ENCODE data around the gene ASAP2.

The ASAP2 gene

DNA sequence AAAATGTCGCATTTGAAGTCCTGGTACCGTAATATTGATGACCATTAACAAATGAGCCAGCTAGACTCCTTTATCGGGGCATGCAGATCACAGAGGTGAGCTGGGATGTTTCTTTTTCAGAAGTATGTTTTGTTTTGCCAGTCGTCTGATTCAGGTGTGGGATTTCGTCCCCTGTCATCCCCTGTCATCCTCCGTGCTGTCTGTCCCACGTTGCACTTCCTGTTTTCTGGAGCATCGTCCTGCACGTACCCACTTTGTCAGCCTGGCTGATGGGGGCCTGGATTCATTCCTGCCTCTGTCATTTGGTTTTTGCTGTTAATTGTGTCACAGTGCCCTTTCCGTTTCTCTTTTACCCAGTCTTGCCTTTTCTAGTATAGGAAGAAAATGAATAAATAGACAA, 72.8 kb downstream of the ASAP2 start:
- DNase-seq, result no peak

DNA sequence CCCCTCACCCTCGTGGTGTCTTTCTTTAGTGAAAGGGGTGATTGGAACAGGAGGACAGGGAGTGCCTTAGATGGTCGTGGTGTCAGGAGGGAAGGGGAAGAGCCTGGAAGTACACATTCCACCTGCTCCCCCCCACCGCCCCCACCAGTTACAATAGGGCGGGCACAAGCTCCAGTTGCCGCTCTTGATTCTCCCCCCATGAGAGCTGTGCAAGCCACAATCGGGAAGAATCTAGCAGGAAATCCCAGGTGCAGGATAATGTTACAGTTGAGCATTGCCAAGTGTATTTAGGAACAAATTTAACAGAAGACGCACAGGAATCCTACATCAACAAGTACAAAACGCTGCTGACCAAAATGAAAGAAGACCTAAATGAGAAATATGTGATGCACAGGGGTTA, 73.6 kb downstream of the ASAP2 start:
- DNase-seq, result peak; percentile 15

DNA sequence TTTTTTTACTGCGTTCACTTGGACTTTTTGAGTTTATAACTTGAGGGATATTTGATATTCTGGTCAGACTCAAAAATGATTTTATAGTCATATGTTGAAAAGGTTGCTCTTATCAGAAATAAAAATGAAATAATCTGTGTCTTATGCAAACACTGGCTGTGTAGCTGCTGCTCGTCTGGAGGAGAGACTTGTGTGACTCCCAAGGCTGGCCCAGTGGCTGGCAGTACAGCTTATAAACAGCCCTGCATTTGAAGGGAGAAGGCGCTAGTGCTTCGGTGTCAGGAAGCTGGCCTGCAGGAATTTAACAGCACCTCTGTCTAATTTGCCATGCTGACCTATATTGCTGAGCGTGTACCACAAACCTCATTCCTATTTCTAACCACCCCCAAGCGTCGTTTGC, 74.5 kb downstream of the ASAP2 start:
- no peak for DNase-seq

DNA sequence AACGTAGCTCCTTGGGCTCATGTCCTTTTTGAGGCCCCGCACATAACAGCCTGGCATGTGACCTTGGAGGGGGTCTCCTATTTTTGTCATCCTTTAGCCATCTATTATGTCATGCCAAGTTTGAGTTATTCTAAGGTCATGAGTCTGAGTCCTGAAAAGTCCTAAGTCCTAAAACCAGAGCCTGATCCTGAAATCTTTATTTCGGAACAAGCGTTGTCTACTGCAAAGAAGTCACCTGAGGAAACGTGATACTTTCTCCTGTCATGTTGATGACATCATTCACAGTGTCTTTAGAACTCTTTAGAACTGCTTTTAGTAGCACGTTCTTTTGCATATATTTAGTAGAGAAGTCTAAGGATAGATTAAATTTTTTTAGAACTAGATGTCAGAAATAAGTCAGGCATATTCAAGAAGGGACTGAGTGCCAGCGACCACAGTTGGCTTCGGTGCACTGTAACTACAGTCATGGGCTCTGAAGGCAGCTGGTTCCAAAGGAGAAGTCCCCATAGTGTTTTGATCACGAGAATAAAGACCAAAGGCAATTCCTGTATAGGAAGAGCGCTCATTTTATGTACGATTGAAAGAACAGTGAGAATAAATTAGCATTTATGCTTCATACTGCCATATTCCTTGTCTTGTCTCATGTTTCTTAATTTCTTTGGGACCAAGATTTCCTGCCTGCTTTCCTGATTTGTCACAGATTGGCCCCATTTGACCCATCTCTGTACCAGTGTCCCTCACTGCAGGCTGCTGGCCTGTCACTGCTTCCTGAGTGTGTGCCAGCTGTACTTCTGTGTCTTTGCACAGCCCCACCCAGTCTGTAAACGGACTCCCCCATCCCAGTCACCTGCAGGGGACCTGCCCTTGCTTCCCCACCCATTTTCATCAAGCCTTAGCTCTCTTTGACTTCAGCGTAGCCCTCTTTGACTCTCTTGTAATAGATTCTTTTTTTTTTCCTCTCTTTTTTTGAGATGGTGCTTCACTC, 75.8 kb downstream of the ASAP2 start:
- no peak for DNase-seq

DNA sequence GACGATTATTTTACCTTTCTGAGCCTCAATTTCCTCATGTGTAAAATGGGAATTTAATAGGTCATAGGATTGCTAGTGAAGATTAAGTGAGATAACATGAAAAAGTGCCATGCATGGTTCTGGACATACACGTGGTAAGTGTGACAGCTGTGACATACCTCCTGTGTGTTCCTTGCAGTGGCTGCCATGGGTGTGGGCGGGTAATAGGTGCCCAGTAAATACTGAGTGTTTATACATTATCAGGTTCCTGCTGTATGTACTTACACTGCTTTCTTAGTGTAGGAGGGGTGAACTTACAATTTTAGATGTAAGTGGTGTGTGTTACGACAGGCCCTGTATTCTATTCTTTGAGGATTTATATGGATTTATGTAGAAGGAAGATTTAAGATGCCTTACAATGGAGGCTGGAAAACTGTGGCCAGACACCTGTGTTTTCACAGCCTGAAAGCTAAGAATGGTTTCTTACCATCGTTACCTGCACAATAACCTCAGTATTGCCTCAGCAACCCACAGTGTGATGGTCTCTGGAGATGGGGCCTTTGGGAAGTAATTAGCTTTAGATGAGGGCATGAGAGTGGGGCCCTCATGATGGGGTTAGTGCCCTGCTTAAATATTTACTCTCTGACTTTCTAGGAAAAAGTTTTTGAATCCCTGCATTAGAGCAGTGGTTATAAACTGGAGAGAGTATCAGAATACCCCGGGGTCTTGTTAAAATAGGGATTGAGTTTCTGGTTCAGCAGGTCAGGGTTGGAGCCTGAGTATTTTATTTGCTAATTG, 78.1 kb downstream of the ASAP2 start:
- no peak for DNase-seq

DNA sequence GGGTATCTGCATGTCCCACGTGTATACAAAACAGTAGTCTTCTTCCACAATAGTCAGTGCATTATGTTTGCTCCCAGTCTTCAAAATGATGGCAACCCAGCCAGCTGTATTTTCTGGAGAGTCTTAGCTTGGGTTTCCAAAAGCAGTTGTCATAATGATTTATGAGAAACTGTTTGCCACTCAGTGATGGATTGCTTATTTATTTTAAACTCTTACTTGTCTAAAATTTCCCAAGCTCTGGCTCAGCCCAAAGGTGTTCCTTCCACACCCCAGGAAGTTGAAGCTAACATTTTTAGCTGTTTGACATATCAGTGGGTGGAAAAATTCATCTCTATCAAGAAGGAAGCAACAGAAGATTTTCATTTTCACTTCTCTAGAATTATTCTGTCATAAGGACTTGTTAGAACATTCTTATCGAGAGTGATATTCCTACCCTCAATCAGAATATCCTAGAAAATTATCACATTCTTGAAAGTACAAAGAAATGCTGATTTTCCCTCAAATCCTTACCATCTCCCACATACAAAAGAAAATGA, 78.8 kb downstream of the ASAP2 start:
- no peak for DNase-seq

DNA sequence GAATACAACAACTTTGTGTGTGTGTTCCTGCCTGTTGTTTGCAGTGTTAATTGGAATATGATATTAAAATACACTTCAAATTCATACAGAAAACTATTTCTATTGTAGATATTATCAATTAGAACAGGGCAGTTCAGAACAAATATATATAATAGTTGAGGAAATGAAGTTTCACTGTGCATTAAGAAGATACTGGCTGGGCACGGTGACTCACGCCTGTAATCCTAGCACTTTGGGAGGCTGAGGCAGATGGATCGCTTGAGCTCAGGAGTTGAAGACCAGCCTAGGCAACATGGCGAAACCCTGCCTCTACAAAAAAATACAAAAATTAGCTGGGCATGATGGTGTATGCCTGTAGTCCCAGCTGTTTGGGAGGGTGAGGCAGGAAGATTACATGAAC, 79.3 kb downstream of the ASAP2 start:
- no peak for DNase-seq

DNA sequence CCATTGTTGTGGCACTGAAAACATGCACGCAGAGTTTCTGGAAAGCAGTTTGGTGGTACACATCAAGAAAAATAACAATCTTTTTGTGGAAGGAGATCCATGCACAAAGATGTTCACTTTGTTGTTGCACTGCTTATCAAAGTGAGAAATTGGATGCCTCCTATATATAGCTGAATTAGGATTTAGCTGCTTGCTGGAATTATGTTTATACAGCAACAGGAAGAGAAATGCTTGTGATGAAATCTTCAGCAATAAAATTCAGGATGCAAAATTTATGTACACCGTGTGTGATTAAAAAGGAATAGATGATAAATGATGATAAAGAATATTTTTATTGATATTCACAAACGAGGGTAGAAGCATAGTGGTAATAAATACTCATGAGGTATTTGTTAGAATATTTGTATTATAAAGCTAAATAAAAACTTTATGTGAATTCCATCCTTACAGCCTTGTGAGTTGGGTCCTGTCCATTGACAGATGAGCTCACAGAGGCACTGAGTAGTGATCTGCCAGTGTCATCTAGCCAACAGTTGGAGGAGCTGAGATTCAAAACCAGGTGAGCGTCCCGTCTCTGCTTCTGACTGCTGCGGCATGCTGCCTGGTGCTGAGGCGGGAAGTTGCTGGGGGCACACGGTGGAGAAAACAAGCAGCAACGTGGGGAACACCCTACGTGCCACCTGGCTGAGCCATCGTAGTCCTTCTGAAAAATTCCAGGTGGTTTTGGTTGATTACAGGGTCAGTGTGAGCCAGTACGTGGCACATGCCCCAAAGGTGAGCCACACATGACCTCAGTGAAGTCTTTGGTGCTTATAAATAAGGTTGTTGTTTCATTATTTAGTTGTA, 80.2 kb downstream of the ASAP2 start:
- no peak for DNase-seq

DNA sequence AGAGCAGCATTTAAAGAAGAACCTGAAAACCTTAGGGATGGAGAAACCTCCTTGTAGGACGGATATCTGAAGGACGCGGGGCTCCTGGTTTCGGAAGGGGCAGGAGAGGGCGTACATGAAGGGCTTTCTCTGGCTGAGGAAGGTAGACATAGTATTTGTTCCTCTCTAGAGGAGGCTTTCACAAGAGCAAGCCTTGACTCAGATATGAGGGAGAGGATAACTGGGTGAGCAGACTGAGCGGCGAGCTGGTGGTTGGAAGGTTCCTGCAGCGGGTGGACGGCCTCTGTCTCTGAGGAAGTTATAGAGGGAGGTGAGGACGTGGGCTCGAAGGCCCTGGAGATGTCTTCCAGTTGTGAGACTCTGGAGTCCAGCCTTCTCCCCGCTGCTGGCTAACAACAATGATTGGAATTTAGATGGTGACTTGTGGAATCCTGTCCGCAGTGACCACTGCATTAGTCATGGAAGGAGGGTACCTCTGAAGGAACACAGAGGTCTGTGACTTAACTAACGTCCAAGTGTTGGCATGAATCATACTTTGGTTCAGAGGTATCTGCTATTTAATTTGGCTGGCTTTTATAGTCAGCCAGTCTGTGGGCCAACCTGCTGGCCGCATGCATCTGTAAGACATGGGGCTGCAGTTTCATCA, 80.9 kb downstream of the ASAP2 start:
- no peak for DNase-seq

DNA sequence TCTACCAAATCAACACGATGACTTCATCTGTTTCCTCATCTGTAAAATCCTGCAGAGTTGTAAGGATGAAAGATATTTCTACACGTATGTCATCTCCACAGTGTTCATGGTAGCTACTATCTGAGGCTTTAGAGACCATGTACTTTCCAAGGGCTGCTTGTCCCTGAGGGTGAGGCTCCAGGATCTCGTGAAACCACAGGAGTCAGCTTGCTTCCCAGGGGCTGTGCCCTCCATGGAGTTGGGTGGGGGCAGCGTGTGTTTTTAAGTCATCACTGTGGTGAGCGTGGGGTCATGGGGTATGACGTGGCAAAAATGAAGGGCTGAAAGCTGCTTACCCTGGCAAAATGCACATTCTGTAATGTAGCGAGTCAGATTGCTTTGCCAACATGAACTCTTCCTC, 81.6 kb downstream of the ASAP2 start:
- no peak for DNase-seq

DNA sequence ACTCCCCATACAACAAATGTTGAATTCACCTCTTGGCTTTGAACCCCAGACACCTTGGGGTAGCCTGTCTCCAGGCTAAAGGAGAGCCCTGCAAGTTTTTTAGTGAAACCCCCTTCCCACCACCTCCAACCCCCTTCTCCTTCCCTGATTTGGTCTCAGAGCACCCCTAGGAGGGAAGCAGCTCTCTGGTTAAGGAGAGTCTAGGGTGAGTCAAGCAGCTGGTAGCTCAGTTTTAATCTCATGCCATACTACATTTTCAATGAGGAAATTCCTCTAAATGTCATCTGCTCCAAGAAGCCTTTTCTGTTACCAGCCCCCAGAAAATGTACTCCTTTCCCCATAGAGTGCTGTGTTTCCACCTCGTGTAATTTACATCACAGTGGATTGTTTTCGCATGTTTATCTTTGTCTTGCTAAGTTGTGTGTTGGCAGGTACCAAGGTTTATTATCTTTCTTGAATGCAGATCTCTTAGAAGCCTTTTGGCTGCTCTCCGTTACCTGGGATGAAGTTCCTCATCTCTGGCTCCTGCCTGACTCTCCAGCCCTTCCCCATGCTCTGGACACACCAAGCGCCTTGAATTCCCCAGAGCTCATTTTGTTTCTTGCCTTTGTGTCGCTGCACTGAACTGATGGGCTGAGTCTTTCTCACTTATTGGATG, 82.2 kb downstream of the ASAP2 start:
- DNase-seq, result no peak

DNA sequence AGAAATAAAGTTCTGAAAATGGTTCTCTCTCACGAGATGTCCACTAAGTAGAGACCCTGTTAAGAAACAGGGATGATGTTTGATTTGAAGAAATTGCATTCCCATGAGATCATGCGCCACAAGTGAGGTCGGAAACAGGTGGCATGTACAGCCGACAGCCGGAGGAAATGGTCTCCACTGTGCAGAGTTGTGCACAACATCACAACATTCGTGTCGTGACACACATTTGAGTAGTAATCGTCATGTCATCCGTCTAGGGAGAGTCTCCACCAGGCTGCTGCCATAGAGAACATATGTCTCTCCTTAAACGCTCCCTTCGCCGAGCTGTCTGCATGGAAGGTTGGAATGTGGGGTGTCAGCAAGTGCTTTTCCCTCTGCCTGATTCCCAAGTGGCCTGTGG, 84.7 kb downstream of the ASAP2 start:
- DNase-seq, result no peak

DNA sequence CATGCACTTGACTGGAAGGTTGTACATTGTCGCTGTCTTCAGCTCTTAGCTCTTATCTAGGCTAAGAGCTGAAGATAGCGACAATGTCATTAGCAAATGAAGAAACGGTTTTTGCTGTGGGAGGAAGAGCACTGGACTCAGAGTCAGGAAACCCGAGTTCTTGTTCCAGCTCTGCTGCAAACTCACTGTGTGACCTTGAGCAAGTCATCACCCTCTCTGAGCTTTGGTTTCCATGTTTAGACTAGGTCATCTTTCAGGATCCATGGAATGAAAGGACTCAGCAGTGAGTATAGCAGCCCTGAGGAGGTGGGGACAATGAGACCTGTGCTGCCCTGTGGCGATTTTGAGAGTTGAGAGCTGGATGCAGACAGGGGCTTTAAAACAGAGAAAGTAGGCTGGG, 85.3 kb downstream of the ASAP2 start:
- DNase-seq, result no peak

DNA sequence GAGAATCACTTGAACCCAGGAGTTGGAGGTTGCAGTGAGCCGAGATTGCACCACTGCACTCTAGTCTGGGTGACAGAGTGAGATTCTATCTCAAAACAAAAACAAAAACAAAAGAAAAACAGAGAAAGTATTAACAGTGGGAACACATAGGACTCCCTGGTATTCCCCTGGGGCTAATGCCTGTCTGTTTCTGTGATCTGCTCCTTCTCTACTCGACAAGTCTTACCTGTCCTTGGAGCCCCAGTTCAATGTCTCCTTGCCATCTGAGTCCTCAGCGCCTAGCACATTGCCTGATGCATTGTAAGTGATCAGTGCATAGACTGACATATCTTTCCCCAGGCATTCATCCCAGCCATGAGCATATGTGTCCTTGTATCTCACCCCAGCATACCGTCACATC, 85.8 kb downstream of the ASAP2 start:
- DNase-seq, result no peak

DNA sequence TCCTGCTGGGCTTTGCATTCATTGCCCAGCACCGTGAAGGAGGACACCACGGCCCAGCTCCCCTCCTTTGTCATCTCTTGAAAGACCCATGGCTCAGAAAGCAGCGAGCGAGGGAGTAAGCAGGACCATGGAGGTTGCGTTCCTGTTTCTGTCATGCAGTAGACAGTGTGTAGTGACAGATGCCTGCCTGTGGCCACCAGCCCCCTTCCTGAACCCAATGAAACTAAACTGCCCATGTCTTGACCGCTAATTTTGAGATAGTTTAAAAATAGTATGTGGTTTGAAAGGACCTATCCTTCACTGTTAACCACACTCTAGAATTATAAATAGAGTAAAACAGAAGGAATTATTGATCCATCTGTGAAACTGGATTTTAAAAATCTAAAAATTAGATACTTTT, 88.2 kb downstream of the ASAP2 start:
- no peak for DNase-seq

DNA sequence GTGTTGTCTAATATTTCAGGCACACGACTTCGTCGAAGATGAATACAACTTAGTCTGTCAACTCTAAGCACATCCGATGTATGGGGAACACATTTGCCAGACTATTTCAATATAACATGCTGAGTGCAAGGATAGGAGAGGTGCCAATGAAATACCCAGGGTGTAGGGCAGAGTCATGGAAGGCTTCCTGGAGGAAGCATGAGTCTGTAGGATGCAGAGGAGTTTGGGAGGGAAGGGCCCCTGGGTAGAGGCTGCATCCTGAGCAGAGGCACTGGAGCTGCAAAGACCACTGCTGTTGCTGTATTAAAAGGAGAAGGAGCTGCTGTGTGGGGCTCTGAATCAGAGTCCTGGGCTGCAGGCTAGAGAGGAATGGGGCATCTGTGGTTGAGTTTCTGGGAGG, 89.9 kb downstream of the ASAP2 start:
- DNase-seq, result no peak

DNA sequence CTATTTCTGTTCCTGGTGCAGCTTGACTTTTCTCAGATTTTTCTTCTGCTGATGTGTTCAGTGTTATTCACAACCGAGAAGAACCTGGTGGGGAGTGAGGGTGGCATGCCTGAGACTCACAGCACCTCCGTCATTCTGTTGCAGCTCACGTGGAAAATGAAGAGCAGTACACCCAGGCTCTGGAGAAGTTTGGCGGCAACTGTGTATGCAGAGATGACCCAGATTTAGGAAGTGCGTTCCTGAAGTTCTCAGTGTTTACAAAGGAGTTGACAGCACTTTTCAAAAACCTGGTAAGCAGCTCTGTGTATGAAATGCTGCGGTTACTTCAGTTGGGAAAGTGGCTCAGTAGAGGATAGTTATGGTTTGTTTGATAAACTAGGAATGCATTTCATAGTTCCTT, 90.5 kb downstream of the ASAP2 start:
- DNase-seq, result no peak

DNA sequence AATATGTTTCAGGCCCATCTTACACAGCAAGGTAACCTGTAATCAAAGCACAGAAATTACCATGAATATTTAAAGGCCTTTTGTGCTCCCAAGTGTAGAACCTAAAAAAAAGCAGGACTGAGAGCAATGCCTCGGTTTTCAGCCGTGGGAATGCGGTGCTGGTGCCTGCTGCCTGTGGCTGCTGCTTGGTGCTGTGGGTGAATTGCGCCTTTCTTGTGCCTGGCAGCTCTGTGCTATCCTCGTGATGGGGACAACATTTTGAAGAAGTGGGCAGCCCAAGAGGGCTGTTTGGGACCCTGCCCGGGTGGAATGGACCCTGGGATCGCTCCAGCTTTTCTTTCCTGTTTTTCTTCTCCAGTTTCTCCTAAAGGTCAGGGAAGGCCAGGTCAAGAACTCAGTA, 91.2 kb downstream of the ASAP2 start:
- DNase-seq, result no peak

DNA sequence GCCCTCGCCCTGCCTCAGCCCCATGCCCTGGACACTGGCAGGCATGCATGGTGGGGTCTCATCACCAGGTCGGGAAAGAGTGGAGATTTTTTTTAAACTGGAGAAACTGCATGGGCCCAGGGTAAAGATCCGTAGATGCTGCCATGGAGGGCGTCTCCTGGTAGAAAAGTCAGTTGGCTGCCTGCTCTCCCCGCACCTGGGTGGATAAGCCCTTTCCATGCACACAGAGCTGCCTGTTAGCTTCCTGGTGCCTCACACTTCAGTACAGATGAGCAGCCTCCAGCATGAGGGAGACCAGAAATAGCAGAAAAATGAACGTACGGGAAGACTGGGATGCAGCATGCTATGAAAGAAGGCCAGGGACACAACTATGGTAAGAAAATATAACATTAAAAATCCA, 92.0 kb downstream of the ASAP2 start:
- no peak for DNase-seq

DNA sequence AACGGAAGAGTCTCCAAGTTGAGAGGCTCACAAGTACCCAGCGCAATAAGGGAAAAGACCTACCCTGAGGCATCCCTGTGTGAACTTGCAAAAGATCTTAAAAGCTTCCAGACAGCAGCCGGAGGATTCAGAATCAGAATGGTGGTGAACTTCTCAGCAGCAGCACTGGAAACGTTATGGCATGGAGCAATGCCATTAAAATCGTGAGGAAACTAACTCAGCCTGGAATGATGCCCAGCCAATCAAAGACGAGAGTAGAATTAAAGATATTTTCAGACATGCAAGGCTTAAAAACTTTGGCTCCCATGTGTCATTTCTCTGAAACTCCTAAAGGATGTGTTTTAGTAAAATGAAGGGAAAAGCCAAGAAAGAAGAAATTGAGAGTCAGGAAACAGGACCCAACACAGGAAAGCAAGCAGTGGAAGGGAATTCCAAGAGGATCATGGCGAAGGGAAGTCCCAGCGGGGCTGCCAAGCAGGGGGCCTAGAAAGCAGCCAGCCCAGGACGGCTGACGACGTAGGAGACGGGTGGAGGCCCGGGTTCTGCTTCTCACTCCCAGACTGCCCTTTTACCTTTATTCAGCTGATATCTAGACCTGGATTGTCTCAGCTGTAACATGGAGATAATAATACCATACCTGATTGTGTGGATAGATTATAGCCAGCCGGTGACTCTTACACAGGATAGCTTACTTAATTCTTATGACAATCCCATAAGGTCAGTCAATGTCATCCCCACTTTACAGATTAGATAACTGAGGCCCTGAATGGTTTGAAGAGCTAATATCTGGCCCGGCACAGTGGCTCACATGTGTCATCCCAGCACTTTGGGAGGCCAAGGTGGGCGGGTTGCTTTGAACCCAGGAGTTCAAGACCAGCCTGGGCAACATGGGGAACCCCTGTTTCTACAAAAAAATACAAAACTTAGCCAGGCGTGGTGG, 92.8 kb downstream of the ASAP2 start:
- DNase-seq, result no peak

DNA sequence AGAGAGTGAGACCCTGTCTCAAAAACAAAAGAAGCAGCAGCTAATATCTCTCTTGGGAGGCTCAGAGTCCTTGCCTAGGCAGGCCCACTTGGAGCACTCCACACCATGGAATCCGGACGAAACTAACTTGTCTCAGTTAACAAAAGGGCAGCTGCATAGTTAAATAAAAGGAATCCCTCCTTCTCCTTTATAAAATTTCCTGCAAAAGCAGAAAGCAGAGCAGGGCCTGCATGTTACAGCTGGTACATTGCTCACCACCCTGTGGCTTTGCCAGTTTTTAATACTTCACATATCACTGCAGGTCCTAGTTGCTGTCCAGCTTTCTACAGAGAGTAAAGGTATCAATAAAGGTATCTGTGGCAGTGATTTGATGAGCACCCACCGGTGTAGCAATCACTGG, 93.6 kb downstream of the ASAP2 start:
- peak; percentile 26 for DNase-seq

All from NCI-H1105 treated with DMSO at 0.1 percent for 48 hours (cell line).